ENCODE results near the gene GPR139. TPM values are rescaled to one million over a fixed set of nuclear protein-coding genes. Genes with fewer than 3 reads are reported as not detected.

Gene GPR139
- total RNA-seq, 2 donors from 2014 or later: not detected

DNA sequence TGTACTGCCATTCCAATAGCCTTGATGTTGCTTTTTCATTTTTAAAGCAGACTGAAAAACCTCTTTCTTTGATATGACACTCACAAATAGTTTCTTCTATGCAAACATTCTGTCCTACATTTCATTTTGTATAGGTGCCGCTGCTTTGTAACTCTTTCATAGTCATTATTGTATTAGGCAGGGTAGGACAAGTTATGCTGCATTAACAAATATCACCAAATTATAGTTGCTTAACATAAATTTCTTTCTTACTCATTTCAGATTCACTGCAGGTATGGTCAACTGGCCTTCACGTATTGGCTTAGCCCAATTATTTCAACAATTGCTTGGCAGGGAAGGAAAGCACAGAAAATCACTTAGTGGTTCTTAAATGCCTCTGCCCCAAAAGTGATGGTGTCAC lies 70.8 kb downstream of the GPR139 start:
- no peaks in the 10 kb centered on the region for H3K36me3 Mint-ChIP-seq (ENCODE audit: low read depth)
- no peak for DNase-seq
- Histone ChIP-seq H3K27ac (ENCODE audit: low read depth, low read length) (no peak overlapping the region), H3K9ac (ENCODE audit: extremely low read depth, low read length, poor library complexity, severe bottlenecking) (no peak overlapping the region), H3K36me3 (ENCODE audit: control insufficient read depth, insufficient read depth, low read length) (no peaks in the 10 kb centered on the region), H3K4me3 (ENCODE audit: low read length) (no peak overlapping the region), H3K4me1 (ENCODE audit: control insufficient read depth, insufficient read depth, low read length) (no peaks in the 10 kb centered on the region), H3K27me3 (ENCODE audit: control insufficient read depth, insufficient read depth, low read length, poor library complexity, severe bottlenecking) (no peaks in the 10 kb centered on the region), H3K9me3 (ENCODE audit: control insufficient read depth, low read length) (no peaks in the 10 kb centered on the region)
- no peak for TF ChIP-seq CTCF (conservative IDR thresholded peaks at IDR 0.05)
- H3K27me3 Mint-ChIP-seq (ENCODE audit: insufficient read depth): no peaks in the 10 kb centered on the region
- WGBS, 2 experiments (ENCODE audit: insufficient coverage in 1 of 2, insufficient read length in 1 of 2): 89 to 99% methylated on average over 1 to 2 of the region's 2 CpGs
- no peaks in the 10 kb centered on the region for H3K9me3 Mint-ChIP-seq
- H3K27ac Mint-ChIP-seq: no peak overlapping the region
- H3K4me1 Mint-ChIP-seq: no peaks in the 10 kb centered on the region
- H3K4me3 Mint-ChIP-seq: no peak overlapping the region

- Mint-ChIP-seq H3K4me1 (no peaks in the 10 kb centered on the region), H3K4me3 (no peak overlapping the region), H3K9me3 (no peaks in the 10 kb centered on the region), H3K27ac (no peak overlapping the region), H3K27me3 (ENCODE audit: insufficient read depth) (no peaks in the 10 kb centered on the region), H3K36me3 (ENCODE audit: low read depth) (no peaks in the 10 kb centered on the region)
- DNase-seq: no peak
- 91 to 92% methylated on average over 9 to 16 of the region's 16 CpGs for WGBS, 2 experiments (ENCODE audit: insufficient coverage in 1 of 2, insufficient read length in 1 of 2)
- H3K9me3 ChIP-seq (ENCODE audit: control insufficient read depth, low read length): no peaks in the 10 kb centered on the region
- TF ChIP-seq CTCF (conservative IDR thresholded peaks at IDR 0.05): no peak
- H3K36me3 ChIP-seq (ENCODE audit: control insufficient read depth, insufficient read depth, low read length): no peaks in the 10 kb centered on the region
- no peak overlapping the region for H3K9ac ChIP-seq (ENCODE audit: extremely low read depth, low read length, poor library complexity, severe bottlenecking)
- no peaks in the 10 kb centered on the region for H3K4me1 ChIP-seq (ENCODE audit: control insufficient read depth, insufficient read depth, low read length)
- no peaks in the 10 kb centered on the region for H3K27me3 ChIP-seq (ENCODE audit: control insufficient read depth, insufficient read depth, low read length, poor library complexity, severe bottlenecking)
- H3K27ac ChIP-seq (ENCODE audit: low read depth, low read length): peak overlapping the region; percentile 51
- H3K4me3 ChIP-seq (ENCODE audit: low read length): no peak overlapping the region
These were observed 71.6 kb downstream of the GPR139 start for GRCh38 chr16:20001856-20002707.

DNA sequence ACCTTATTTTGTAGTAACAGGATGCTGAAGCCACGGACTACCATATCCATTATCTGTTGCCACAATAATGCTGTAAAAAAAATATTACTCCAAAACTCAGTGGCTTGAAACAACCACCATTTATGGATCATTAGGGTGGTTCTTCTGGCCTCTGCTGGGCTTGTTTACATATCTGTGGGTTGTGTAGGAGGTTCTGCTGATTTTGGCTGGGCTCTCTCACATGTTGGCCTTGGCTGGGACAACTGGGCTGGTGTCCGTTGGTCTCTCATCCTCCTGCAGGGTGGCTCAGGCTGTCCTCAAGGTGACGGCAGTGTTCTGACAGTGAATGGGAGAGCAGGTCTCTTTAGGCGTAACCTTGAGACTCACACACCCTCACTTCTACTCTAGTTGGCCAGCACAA lies 76.0 kb downstream of the GPR139 start:
- Mint-ChIP-seq H3K36me3 (ENCODE audit: low read depth) (no peaks in the 10 kb centered on the region), H3K27ac (no peak overlapping the region), H3K9me3 (no peaks in the 10 kb centered on the region), H3K4me3 (no peak overlapping the region), H3K27me3 (ENCODE audit: insufficient read depth) (no peaks in the 10 kb centered on the region), H3K4me1 (no peaks in the 10 kb centered on the region)
- DNase-seq: no peak
- Histone ChIP-seq H3K9me3 (ENCODE audit: control insufficient read depth, low read length) (no peaks in the 10 kb centered on the region), H3K9ac (ENCODE audit: extremely low read depth, low read length, poor library complexity, severe bottlenecking) (no peak overlapping the region), H3K4me1 (ENCODE audit: control insufficient read depth, insufficient read depth, low read length) (no peaks in the 10 kb centered on the region), H3K36me3 (ENCODE audit: control insufficient read depth, insufficient read depth, low read length) (no peaks in the 10 kb centered on the region), H3K4me3 (ENCODE audit: low read length) (no peak overlapping the region), H3K27me3 (ENCODE audit: control insufficient read depth, insufficient read depth, low read length, poor library complexity, severe bottlenecking) (no peaks in the 10 kb centered on the region), H3K27ac (ENCODE audit: low read depth, low read length) (no peak overlapping the region)
- 88% methylated on average over 4 of the region's 4 CpGs; no CpG with 5 or more reads in 1 of the 2 experiments for WGBS, 2 experiments (ENCODE audit: insufficient coverage in 1 of 2, insufficient read length in 1 of 2)
- TF ChIP-seq CTCF (conservative IDR thresholded peaks at IDR 0.05): no peak

Data from endodermal cell (in vitro differentiated cells).